ENCODE measurements around the gene UBE2D2. TPM values are rescaled to one million over a fixed set of nuclear protein-coding genes. Genes with fewer than 3 reads are reported as not detected.

Gene UBE2D2
- total and polyA plus RNA-seq, 2 of the 4 experiments (the other 2 are of a cell fraction) = 26.9 to 35.7 TPM

DNA sequence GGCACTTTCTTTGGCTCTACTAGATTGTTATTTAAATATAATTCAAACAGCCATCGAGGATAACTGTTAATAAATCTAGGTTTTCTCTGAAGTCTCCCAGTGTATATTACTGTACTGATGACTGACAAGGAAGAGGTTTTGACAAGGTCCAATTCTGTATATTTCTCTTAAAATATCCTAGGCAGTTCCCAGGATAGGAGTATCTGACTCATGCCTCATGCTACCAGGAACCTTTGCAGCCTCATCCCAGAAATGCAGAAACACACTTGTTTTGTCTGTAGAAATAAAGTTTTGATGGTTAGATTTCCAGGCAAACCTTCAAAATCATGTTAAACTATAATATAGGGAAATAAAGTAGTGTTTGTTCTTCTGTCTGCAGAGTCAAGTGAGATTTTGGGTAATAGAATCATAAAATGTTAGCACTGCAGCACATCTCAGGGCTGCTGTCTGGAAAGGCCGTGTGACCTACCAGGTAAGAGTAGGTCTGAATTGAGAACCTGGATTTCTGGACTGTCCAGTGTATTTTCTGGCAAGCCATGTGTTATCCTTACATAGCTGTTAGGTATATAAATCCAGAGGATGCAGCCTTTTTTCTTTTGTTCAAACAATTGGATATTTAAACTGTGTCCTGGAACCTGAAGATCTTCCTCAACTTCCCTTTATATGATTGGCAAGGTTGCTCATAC lies 8.3 kb downstream of the UBE2D2 start:
- Histone ChIP-seq H3K18ac (ENCODE audit: low read depth, low read length) (no peak overlapping the region), H3K79me1 (ENCODE audit: low read depth in 1 of 2, low read length in 2 of 2) (peaks cover 6 to 28% of the 10 kb centered on the region in 2 experiments; a peak in 2 of 4 replicates), H3K23ac (ENCODE audit: low read depth, low read length) (no peak overlapping the region), H3K4me2 (ENCODE audit: low read depth, low read length) (no peak overlapping the region), H2AK5ac (ENCODE audit: low read depth, low read length) (no peak overlapping the region), H3K27me3 (ENCODE audit: control insufficient read depth, insufficient read depth, low read length) (no peaks in the 10 kb centered on the region), H3K36me3 (ENCODE audit: control insufficient read depth, insufficient read depth, low read length) (peaks cover 6% of the 10 kb centered on the region), H4K20me1 (ENCODE audit: insufficient read depth, low read length) (peaks cover 82% of the 10 kb centered on the region), H2AFZ (replicated peaks; ENCODE audit: low read length, poor library complexity) (no peak overlapping the region), H3K9me3 (ENCODE audit: control insufficient read depth, insufficient read depth, low read length) (no peaks in the 10 kb centered on the region), H3K4me3 (ENCODE audit: insufficient read depth, low read depth, low read length) (no peak overlapping the region), H2AK9ac (replicated peaks; ENCODE audit: low read depth, low read length, poor library complexity) (no peak overlapping the region), H3K9me1 (ENCODE audit: insufficient read depth, low read length) (no peaks in the 10 kb centered on the region), H3K9ac (ENCODE audit: low read depth, low read length) (no peak overlapping the region), H4K5ac (ENCODE audit: low read depth, low read length) (no peak overlapping the region), H4K91ac (ENCODE audit: insufficient read depth, low read depth, low read length) (no peak overlapping the region), H3K4ac (ENCODE audit: low read depth, low read length) (no peak overlapping the region), H3K27ac (ENCODE audit: insufficient read depth, low read length) (no peak overlapping the region), H2BK120ac (ENCODE audit: low read depth, low read length) (no peak overlapping the region), H3K56ac (ENCODE audit: extremely low read depth, insufficient read depth, low read length) (no peak overlapping the region), H2BK5ac (ENCODE audit: low read depth, low read length, poor library complexity, severe bottlenecking) (no peak overlapping the region), H3K14ac (replicated peaks; ENCODE audit: low read depth, low read length) (no peak overlapping the region), H2BK15ac (ENCODE audit: low read depth, low read length) (no peak overlapping the region), H3K4me1 (ENCODE audit: control insufficient read depth, insufficient read depth, low read length) (peaks cover 7% of the 10 kb centered on the region), H2BK20ac (ENCODE audit: low read depth, low read length) (no peak overlapping the region), H4K8ac (ENCODE audit: low read depth in 2 of 2, low read length in 2 of 2) (no peak overlapping the region)
- intact Hi-C loops (cut with micrococcal nuclease) (no loop called here), in situ Hi-C loops (cut with MboI; ENCODE audit: low sequenced_read_pairs) (no loop called here), dilution Hi-C loops (cut with HindIII; ENCODE audit: low sequenced_read_pairs, unreplicated experiment) (no loop called here)
- DNase-seq = peak; percentile 52
- BruUV-seq (replicated peaks) = no TSS peak
- no peak for TF ChIP-seq RCOR1 (IDR thresholded peaks at IDR 0.05; ENCODE audit: insufficient replicate concordance, low read length)
- TF ChIP-seq, protein P1, sequence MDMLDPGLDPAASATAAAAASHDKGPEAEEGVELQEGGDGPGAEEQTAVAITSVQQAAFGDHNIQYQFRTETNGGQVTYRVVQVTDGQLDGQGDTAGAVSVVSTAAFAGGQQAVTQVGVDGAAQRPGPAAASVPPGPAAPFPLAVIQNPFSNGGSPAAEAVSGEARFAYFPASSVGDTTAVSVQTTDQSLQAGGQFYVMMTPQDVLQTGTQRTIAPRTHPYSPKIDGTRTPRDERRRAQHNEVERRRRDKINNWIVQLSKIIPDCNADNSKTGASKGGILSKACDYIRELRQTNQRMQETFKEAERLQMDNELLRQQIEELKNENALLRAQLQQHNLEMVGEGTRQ (IDR thresholded peaks at IDR 0.05; ENCODE audit: low read depth, low read length) = no peak
- no peak for TF ChIP-seq NFE2L2 (IDR thresholded peaks at IDR 0.05; ENCODE audit: low read depth, low read length)
- TF ChIP-seq POLR2A (IDR thresholded peaks at IDR 0.05; ENCODE audit: low read depth, low read length) = no peak
- no peak for TF ChIP-seq CHD1 (IDR thresholded peaks at IDR 0.05; ENCODE audit: low read depth, low read length)
- no peak for TF ChIP-seq BHLHE40 (IDR thresholded peaks at IDR 0.05; ENCODE audit: low read depth, low read length)
- no peak for TF ChIP-seq MAZ (IDR thresholded peaks at IDR 0.05; ENCODE audit: borderline replicate concordance, low read depth, low read length)
- no peak for TF ChIP-seq RAD21 (IDR thresholded peaks at IDR 0.05; ENCODE audit: low read length)
- no peak for TF ChIP-seq SMC3 (IDR thresholded peaks at IDR 0.05; ENCODE audit: low read depth, low read length)
- TF ChIP-seq CEBPB (IDR thresholded peaks at IDR 0.05; ENCODE audit: low read depth, low read length) = no peak
- TF ChIP-seq, protein P2, sequence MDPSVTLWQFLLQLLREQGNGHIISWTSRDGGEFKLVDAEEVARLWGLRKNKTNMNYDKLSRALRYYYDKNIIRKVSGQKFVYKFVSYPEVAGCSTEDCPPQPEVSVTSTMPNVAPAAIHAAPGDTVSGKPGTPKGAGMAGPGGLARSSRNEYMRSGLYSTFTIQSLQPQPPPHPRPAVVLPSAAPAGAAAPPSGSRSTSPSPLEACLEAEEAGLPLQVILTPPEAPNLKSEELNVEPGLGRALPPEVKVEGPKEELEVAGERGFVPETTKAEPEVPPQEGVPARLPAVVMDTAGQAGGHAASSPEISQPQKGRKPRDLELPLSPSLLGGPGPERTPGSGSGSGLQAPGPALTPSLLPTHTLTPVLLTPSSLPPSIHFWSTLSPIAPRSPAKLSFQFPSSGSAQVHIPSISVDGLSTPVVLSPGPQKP (IDR thresholded peaks at IDR 0.05; ENCODE audit: borderline replicate concordance, low read depth, low read length) = no peak
- TF ChIP-seq MAFK (IDR thresholded peaks at IDR 0.05; ENCODE audit: low read depth, low read length) = no peak
- 80% methylated on average over 1 of the region's 2 CpGs; no CpG with 5 or more reads in 1 of the 2 experiments for WGBS, 2 experiments (ENCODE audit: extremely low coverage in 2 of 2, insufficient read length in 1 of 2)
- peak; percentile 65; the same call in 1 of the 2 replicates for ATAC-seq (ENCODE audit: low read depth)
- POLR2A ChIA-PET (ENCODE audit: unreplicated experiment) = no interaction called here
- CTCF ChIA-PET = no interaction called here
